SK-N-SH treated with all-trans-retinoic acid at 6 μM for 48 hours (cell line): ENCODE results near the gene MAT1A.

Experiments
- ARNTL ChIP-seq: fragments of 450-650 bp; formaldehyde crosslinking; IDR thresholded peaks from 2 replicates; pipeline ENCODE4 v1.5.0; 2020; ENCODE audit warnings: low read depth, mild to moderate bottlenecking, moderate library complexity, borderline replicate concordance
- BACH2 ChIP-seq: fragments of 250-450 bp; sonication (Bioruptor Pico); IDR thresholded peaks from 2 replicates; pipeline ENCODE4 v1.9.0; 2021; ENCODE audit warnings: mild to moderate bottlenecking, borderline replicate concordance
- CSDC2 ChIP-seq: fragments of 250-450 bp; sonication (Bioruptor Pico); IDR thresholded peaks from 2 replicates; pipeline ENCODE4 v1.5.0; 2020; ENCODE audit warnings: mild to moderate bottlenecking, moderate library complexity
- RARB ChIP-seq: fragments of 250-450 bp; sonication (Bioruptor Pico); IDR thresholded peaks from 2 replicates; pipeline ENCODE4 v1.8.0; 2021; ENCODE audit warnings: mild to moderate bottlenecking, moderate library complexity
- ZFP30 ChIP-seq: fragments of 450-650 bp; formaldehyde crosslinking; IDR thresholded peaks from 2 replicates; pipeline ENCODE4 v1.5.0; 2022; ENCODE audit warnings: mild to moderate bottlenecking, moderate library complexity
- TF ChIP-seq, protein P1 (sequence below): fragments of 250-450 bp; sonication (Bioruptor Pico); IDR thresholded peaks from 2 replicates; pipeline ENCODE4 v1.5.0; 2020; ENCODE audit warnings: mild to moderate bottlenecking, moderate library complexity

DNA sequence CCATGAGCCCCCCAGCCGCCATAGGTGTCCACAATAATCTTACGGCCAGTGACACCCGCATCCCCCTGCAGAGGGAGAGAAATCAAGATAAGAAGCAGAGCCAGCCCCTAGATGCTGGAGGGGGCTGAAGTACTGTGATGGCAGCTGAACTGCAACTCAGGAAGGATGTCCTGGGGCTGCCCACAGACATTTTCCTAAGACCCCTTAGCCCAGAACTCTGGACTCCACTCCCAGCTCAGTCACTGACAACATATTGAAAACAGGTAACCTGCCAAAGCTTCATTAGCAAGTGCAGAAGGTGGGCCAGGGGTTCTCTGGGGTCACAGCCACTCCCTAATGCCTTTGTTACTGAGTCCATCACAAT, 14.3 kb downstream of the MAT1A start:
- no peak for TF ChIP-seq ARNTL (CRISPR knock-in tag)
- TF ChIP-seq BACH2 (CRISPR knock-in tag): no peak
- no peak for TF ChIP-seq CSDC2
- no peak for TF ChIP-seq RARB
- no peak for TF ChIP-seq ZFP30
- TF ChIP-seq, protein P1, sequence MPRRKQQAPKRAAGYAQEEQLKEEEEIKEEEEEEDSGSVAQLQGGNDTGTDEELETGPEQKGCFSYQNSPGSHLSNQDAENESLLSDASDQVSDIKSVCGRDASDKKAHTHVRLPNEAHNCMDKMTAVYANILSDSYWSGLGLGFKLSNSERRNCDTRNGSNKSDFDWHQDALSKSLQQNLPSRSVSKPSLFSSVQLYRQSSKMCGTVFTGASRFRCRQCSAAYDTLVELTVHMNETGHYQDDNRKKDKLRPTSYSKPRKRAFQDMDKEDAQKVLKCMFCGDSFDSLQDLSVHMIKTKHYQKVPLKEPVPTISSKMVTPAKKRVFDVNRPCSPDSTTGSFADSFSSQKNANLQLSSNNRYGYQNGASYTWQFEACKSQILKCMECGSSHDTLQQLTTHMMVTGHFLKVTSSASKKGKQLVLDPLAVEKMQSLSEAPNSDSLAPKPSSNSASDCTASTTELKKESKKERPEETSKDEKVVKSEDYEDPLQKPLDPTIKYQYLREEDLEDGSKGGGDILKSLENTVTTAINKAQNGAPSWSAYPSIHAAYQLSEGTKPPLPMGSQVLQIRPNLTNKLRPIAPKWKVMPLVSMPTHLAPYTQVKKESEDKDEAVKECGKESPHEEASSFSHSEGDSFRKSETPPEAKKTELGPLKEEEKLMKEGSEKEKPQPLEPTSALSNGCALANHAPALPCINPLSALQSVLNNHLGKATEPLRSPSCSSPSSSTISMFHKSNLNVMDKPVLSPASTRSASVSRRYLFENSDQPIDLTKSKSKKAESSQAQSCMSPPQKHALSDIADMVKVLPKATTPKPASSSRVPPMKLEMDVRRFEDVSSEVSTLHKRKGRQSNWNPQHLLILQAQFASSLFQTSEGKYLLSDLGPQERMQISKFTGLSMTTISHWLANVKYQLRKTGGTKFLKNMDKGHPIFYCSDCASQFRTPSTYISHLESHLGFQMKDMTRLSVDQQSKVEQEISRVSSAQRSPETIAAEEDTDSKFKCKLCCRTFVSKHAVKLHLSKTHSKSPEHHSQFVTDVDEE (CRISPR knock-in tag): no peak
